HEK293 (cell line): ENCODE measurements around the gene ADGRD2.

Experiments used
- CTCF ChIA-PET: fragments of 350-600 bp; formaldehyde crosslinking; extraction: SDS; loops from one replicate; lab custom pipeline; 2021; ENCODE audit warnings: antibody characterized with exemption; lab: Yijun Ruan, JAX
- POLR2A ChIA-PET: fragments of 300-600 bp; formaldehyde crosslinking; extraction: SDS; loops from one replicate; lab custom pipeline; 2020; ENCODE audit warnings: antibody characterized with exemption, inconsistent platforms; lab: Yijun Ruan, JAX
- H3K27ac ChIP-seq: fragments of 200-500 bp; sonication (Bioruptor generic); 2 replicates; pipeline ENCODE4 v1.5.1; 2014; ENCODE audit warnings: low read depth, low read length, control low read depth, inconsistent platforms; ENCODE audit errors: extremely low read depth
- H3K36me3 ChIP-seq, 2 experiments: fragments of 200-500 bp in 1 of 2; sonication (Bioruptor generic) in 1 of 2; 1 replicate in 1 of 2; 2 replicates in 1 of 2; pipeline ENCODE4 v1.5.1; 2014 to 2017; ENCODE audit warnings: inconsistent platforms in 2 of 2, low read length in 2 of 2; ENCODE audit not compliant: control insufficient read depth in 2 of 2, insufficient read depth in 1 of 2
- H3K4me1 ChIP-seq: fragments of 200-500 bp; sonication (Bioruptor generic); 2 replicates; pipeline ENCODE4 v1.5.1; 2014; ENCODE audit warnings: mild to moderate bottlenecking, low read length, inconsistent platforms; ENCODE audit not compliant: control insufficient read depth, insufficient read depth
- H3K4me3 ChIP-seq: 2 replicates; pipeline ENCODE4 v1.5.1; 2011; ENCODE audit warnings: low read depth, mild to moderate bottlenecking, control low read depth, low read length, moderate library complexity
- H3K9me3 ChIP-seq: fragments of 200-500 bp; sonication (Bioruptor generic); 2 replicates; pipeline ENCODE4 v1.5.1; 2014; ENCODE audit warnings: low read depth, low read length, inconsistent platforms; ENCODE audit not compliant: control insufficient read depth, insufficient read depth
- MYNN ChIP-seq: fragments of 450-650 bp; formaldehyde crosslinking; IDR thresholded peaks from 2 replicates; pipeline ENCODE4 v1.5.1; 2016; ENCODE audit warnings: missing biosample characterization, missing genetic modification characterization, borderline replicate concordance
- OVOL3 ChIP-seq: fragments of 450-650 bp; formaldehyde crosslinking; IDR thresholded peaks from 2 replicates; pipeline ENCODE4 v1.5.1; 2016; ENCODE audit warnings: missing biosample characterization, missing genetic modification characterization
- PRDM1 ChIP-seq: fragments of 450-650 bp; formaldehyde crosslinking; IDR thresholded peaks from 2 replicates; pipeline ENCODE4; 2016; ENCODE audit warnings: missing biosample characterization, missing genetic modification characterization
- SP2 ChIP-seq: fragments of 450-650 bp; formaldehyde crosslinking; IDR thresholded peaks from 2 replicates; pipeline ENCODE4 v1.5.1; 2016; ENCODE audit warnings: missing biosample characterization, missing genetic modification characterization
- SP3 ChIP-seq: fragments of 450-650 bp; formaldehyde crosslinking; IDR thresholded peaks from 2 replicates; pipeline ENCODE4 v1.5.1; 2016; ENCODE audit warnings: missing biosample characterization, missing genetic modification characterization
- ZBTB26 ChIP-seq: fragments of 450-650 bp; formaldehyde crosslinking; optimal IDR thresholded peaks from 2 replicates; pipeline ENCODE3; 2016; ENCODE audit warnings: missing biosample characterization, mild to moderate bottlenecking, missing genetic modification characterization
- ZBTB48 ChIP-seq: fragments of 450-650 bp; formaldehyde crosslinking; IDR thresholded peaks from 2 replicates; pipeline ENCODE4 v1.5.1; 2016; ENCODE audit warnings: missing biosample characterization, missing genetic modification characterization
- ZNF157 ChIP-seq: fragments of 450-650 bp; formaldehyde crosslinking; IDR thresholded peaks from 2 replicates; pipeline ENCODE4 v1.5.1; 2016; ENCODE audit warnings: missing biosample characterization, missing genetic modification characterization
- ZNF184 ChIP-seq: fragments of 450-650 bp; IDR thresholded peaks from 2 replicates; pipeline ENCODE4 v1.5.1; 2018; ENCODE audit warnings: missing biosample characterization, mild to moderate bottlenecking, missing genetic modification characterization
- ZNF350 ChIP-seq: fragments of 450-650 bp; formaldehyde crosslinking; IDR thresholded peaks from 2 replicates; pipeline ENCODE4 v1.5.0; 2017; ENCODE audit warnings: missing biosample characterization, mild to moderate bottlenecking, missing genetic modification characterization
- ZNF473 ChIP-seq: fragments of 450-650 bp; formaldehyde crosslinking; IDR thresholded peaks from 2 replicates; pipeline ENCODE4 v1.5.1; 2017; ENCODE audit warnings: missing biosample characterization, missing genetic modification characterization
- ZNF521 ChIP-seq: fragments of 450-650 bp; formaldehyde crosslinking; IDR thresholded peaks from 2 replicates; pipeline ENCODE4 v1.5.1; 2017; ENCODE audit warnings: missing biosample characterization, mild to moderate bottlenecking, missing genetic modification characterization
- ZNF549 ChIP-seq: fragments of 450-650 bp; IDR thresholded peaks from 2 replicates; pipeline ENCODE4 v1.5.1; 2018; ENCODE audit warnings: missing biosample characterization, missing genetic modification characterization, mild to moderate bottlenecking, inconsistent platforms, moderate library complexity
- ZNF558 ChIP-seq: fragments of 450-650 bp; formaldehyde crosslinking; IDR thresholded peaks from 2 replicates; pipeline ENCODE4 v1.5.1; 2016; ENCODE audit warnings: missing biosample characterization, missing genetic modification characterization
- ZNF639 ChIP-seq: fragments of 450-650 bp; formaldehyde crosslinking; IDR thresholded peaks from 2 replicates; pipeline ENCODE4 v1.5.1; 2016; ENCODE audit warnings: missing biosample characterization, missing genetic modification characterization
- ZNF645 ChIP-seq: fragments of 450-650 bp; formaldehyde crosslinking; IDR thresholded peaks from 2 replicates; pipeline ENCODE4; 2016; ENCODE audit warnings: missing biosample characterization, missing genetic modification characterization
- ZNF830 ChIP-seq: fragments of 450-650 bp; IDR thresholded peaks from 2 replicates; pipeline ENCODE4 v1.5.0; 2018; ENCODE audit warnings: missing biosample characterization, missing genetic modification characterization, low read depth, mild to moderate bottlenecking, moderate library complexity
- ZSCAN16 ChIP-seq: fragments of 450-650 bp; formaldehyde crosslinking; IDR thresholded peaks from 2 replicates; pipeline ENCODE4 v1.5.1; 2016; ENCODE audit warnings: missing biosample characterization, missing genetic modification characterization

Gene ADGRD2

GRCh38 chr9:124493794-124494479 is 43.7 kb downstream of the ADGRD2 start:
- POLR2A ChIA-PET: no interaction called here
- CTCF ChIA-PET: no interaction called here
- no peak overlapping the region for H3K27ac ChIP-seq
- no peak for TF ChIP-seq ZNF645 (tag by site-specific recombination)
- no peak for TF ChIP-seq SP2 (tag by site-specific recombination)
- TF ChIP-seq OVOL3: no peak
- no peak for TF ChIP-seq PRDM1 (tag by site-specific recombination)
- TF ChIP-seq ZBTB26: no peak
- no peak for TF ChIP-seq ZBTB48 (tag by site-specific recombination)
- TF ChIP-seq ZNF350 (tag by site-specific recombination): no peak
- no peak for TF ChIP-seq SP3 (tag by site-specific recombination)
- H3K4me3 ChIP-seq: no peak overlapping the region
- H3K9me3 ChIP-seq: no peaks in the 10 kb centered on the region
- H3K4me1 ChIP-seq: no peaks in the 10 kb centered on the region
- H3K36me3 ChIP-seq: no peaks in the 10 kb centered on the region

GRCh38 chr9:124495126-124496074 is 45.1 kb downstream of the ADGRD2 start:
- TF ChIP-seq ZNF473 (tag by site-specific recombination) (no peak), ZNF558 (tag by site-specific recombination) (no peak), ZNF521 (no peak), ZNF639 (tag by site-specific recombination) (no peak), ZSCAN16 (tag by site-specific recombination) (no peak), ZNF830 (tag by site-specific recombination) (no peak), ZNF549 (tag by site-specific recombination) (no peak), SP3 (tag by site-specific recombination) (no peak), ZNF184 (tag by site-specific recombination) (no peak), MYNN (no peak), ZNF157 (tag by site-specific recombination) (no peak)
- Histone ChIP-seq H3K9me3 (no peaks in the 10 kb centered on the region), H3K36me3 (no peaks in the 10 kb centered on the region), H3K27ac (no peak overlapping the region), H3K4me1 (no peaks in the 10 kb centered on the region), H3K4me3 (no peak overlapping the region)
- ChIA-PET CTCF (no interaction called here), POLR2A (no interaction called here)
